ENCODE results near the gene ANO7.

ANO7 gene

GRCh38 chr2:241188361-241189092, at the start of gene ANO7:
Gene ANO7 (plus strand): TSS chr2:241188677. CDS start chr2:241190064, 1,387 bp downstream.
- DNase-seq (ENCODE audit: low spot score): no peak

GRCh38 chr2:241139531-241140444, 48.7 kb upstream of the ANO7 start:
- DNase-seq (ENCODE audit: low spot score): no peak

GRCh38 chr2:241140445-241140840, 48.0 kb upstream of the ANO7 start:
- no peak for DNase-seq (ENCODE audit: low spot score)

GRCh38 chr2:241141214-241141770, 47.2 kb upstream of the ANO7 start:
- no peak for DNase-seq (ENCODE audit: low spot score)

DNA sequence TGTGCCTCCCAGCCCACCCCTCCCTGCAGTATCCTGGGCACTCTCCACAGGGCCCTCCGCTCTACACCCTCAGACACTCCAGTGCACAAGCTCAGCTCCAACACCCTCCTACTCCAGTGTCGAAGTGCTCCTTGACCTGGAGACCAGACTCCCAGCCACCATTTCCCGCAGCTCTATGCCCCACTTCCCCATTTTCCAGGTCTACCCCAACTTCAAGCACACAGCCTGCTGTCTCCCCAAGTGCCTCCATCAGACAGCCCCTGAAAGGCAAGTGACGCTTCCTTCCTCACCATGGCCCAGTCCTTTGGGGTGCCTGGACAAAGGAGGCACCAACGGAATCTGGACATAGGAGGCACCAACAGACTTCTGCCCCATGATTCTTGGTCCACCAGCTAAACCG, 46.4 kb upstream of the ANO7 start:
- no peak for DNase-seq (ENCODE audit: low spot score)

DNA sequence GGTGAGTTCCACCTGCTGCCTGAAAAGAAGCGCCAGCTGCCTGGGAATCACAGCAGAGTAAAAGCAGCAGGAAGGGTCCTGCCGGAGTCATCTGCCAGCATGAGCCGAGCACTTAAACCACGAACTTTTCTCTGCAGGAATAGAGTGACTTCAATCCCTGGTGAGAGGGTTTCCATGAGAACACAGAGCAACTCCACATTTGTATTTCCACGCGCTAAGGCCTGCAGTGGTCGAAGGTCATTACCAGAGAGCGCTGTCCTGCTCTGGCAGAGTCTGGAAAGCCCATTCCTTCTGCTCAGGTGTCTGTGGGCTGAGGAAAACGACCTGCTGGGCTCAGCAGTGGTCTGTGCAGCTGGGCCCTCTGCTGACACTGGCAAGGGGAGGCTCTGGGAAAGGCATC, 45.9 kb upstream of the ANO7 start:
- no peak for DNase-seq (ENCODE audit: low spot score)

DNA sequence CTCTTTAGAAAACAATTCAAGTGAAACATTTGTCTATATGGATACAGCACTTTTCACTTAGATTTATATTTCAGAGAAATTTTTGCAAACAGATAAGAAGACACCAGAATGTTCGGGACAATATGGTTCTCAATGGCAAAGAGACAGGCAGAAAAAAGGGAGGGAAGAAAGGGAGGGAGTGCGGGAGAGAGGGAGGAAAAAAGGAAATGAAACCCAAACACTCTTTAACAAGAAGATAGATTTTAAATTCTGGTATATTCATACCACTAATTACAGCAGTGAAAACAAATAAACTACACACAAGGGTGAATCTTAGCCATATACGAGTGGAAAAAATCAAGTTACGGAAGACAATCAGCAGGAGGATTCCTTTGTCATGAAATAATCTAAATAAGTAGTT, 42.2 kb upstream of the ANO7 start:
- no peak for DNase-seq (ENCODE audit: low spot score)

GRCh38 chr2:241147336-241147735, 41.1 kb upstream of the ANO7 start:
- DNase-seq (ENCODE audit: low spot score): no peak

DNA sequence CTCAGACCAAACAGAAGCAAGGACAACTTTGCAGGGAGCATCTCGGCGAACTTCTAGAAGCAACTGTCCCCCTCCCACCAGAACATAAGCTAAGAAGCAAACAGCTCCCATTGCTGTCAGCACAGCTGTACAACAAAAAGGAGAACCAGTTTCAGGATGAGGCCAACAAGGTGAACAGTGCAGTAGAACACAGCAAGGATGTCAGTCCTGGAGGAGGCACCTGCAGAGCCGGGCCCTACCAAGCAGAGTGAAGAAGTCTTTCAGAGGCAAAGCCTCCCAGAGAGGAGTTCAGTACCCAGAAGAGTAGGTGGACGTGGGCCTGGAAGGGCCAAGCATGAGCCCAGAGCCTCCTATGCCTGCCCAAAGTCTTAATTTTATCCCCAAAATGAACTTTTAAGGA, 40.2 kb upstream of the ANO7 start:
- no peak for DNase-seq (ENCODE audit: low spot score)

DNA sequence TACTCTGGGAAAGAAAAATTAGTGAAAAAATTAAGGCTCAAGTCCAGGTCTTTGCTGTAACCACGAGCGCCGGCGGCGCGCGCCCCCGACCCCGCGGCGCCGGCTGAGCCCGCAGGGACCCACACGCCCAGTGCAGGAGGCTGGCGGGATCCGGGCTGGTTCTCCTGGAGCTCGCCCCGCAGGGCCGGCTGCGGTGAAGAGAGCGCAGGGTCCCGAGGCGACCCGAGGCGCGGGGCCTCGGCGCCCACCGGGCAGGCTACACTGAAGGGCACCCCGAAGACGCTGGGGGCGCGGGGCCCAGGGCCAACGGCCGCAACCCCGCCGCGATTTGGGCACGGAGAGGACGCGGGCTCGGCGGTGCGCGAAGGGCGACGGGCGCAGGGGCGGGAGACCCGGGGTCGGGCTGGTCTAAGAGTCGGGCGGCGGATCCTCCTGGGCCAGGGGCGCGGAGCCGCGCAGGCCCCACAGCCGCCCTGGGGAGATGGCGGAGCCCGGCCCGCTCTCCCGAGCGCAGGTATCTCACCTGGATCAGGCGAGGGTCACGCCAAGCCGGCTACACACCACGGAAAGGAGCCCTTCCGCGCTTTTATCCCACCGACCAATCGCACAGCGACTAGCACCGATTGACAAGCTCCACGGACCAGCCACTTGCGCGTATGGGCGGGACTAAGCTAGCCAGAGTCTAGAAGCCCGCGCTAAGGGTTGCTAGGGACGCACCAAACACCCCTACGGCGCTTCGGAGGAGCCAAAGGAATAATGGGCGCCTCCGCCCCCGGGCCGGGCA, 39.4 kb upstream of the ANO7 start, which contains the start of gene PASK:
TSS of gene PASK (minus strand) at position 582 of the 784 bp plus-strand sequence. CDS start 6,440 bp downstream, outside the sequence.
- peak; percentile 94 for DNase-seq (ENCODE audit: low spot score)

DNA sequence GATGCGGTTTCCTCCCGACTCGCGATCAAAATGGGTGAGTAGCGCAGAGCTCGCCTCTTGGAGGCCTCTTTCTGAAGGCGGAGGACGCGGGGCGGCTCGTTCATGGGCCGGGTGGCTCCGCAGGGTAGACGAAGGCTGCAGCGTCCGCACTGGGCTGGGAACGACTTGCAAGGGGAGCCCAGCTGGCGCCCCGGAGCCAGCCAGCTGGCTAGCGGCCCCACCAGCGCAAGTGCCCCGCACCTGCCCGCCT, 38.9 kb upstream of the ANO7 start:
- no peak for DNase-seq (ENCODE audit: low spot score)

DNA sequence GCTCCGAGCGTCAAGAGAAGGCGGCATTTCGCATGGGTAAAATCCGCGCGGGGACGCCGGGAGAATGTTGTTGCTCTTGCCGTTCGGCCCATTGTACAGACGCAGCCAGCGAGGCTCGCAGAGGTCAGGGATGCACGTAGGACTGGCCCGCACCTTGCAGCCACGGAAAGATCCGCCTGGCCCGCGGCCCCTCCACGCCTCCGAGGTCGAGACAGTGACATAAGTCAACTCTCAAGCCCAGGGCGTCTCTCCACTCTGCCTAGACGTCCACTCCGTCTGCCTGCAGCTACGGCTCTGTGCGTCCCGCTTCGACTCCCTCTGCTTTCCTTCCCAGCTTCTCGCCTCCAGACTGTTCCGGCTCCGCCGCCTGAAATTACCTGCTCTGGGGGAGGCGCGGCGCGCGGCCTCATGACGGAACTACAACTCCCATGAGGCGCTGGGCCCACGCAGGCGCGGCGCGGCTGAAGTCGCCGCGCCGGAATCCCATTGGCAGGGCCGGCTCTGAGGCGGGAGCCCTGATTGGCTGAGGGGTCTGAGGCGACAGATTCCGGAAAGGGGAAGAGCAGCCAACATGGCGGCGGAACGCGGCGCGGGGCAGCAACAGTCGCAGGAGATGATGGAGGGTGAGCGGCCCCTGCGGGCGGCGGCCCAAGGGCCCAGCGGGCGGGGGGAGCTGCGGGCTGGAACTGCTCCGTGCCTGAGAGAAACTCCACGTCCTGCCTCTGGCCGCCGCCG, 38.4 kb upstream of the ANO7 start, which contains the start of gene PPP1R7:
TSS of gene PPP1R7 (plus strand) at position 543 of the 735 bp plus-strand sequence. CDS start at position 572, 29 bp downstream.
- peak; percentile 94 for DNase-seq (ENCODE audit: low spot score)

DNA sequence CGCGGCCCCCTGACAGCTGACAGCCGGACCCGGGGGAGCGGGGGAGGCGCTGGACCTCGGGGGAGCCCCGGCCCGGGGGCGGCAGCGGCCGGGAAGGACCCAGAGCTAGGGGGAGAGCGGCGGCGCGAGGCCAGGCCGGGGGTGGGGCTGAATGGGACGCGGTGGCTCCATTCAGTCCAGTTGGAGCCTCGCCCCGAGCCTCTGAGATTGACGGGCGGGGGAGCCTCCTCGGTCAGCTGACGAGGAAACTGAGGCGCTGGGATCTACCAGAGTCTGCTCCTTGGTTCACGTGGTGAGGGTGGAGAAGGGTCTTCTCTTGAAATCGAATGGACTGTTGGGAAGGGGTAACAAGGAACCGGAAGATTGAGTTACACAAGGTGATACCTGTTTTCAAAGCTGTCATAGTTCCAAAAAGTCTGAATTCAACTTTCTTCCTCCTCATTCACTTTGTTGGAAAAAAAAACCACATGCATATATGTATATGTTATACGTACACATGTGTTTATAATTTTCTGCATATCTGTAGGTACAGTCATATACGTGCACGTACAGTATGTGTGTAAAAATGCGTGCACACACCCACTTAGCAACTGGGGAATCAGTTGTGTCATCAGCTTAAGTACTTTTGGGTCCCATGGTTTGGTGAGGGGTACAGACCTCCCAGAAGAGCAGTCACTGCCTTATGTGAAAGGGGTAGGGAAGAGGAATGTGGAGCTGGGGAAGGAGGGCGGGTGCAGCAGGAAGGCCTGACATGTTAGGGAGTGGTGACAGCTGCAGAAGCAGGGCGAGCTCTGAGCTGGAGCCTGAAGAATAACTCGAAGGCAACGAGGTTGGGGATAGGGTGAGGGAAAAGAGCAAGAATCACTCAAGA, 37.6 kb upstream of the ANO7 start:
- no peak for DNase-seq (ENCODE audit: low spot score)

DNA sequence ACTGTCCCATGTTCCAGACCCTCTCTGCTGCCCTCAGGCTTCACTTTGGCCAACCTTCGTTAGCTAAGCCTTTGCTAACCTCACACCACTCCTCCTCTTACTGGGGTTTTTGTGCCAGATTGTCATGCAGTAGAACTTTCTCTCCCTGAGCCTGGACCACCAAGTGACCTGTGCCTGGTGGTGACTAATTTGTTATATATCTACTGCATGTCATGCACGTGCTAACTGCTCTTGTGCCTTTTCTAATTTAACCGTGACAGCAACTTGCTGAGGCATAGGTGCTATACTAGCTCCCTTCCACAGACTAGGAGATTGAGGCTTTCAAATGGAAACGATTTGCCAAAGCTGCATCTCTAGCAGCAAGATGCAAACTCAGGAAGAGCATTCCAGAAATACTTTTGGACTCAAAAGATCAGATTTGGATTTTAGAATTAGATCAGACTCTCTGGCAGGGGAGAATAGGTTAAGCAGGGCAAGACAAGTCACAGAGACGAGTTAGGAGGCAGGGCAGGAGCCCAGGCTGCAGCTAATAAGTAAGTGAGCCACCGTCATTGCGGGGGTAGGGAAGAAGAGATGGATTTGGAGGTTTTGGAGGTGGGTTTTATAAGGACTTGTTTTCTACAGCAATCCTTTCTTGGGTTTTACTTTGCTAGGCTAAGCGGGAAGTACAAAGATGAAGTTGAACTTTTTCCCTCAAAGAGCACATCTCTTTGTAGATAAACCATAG, 36.4 kb upstream of the ANO7 start:
- peak; percentile 53 for DNase-seq (ENCODE audit: low spot score)

DNA sequence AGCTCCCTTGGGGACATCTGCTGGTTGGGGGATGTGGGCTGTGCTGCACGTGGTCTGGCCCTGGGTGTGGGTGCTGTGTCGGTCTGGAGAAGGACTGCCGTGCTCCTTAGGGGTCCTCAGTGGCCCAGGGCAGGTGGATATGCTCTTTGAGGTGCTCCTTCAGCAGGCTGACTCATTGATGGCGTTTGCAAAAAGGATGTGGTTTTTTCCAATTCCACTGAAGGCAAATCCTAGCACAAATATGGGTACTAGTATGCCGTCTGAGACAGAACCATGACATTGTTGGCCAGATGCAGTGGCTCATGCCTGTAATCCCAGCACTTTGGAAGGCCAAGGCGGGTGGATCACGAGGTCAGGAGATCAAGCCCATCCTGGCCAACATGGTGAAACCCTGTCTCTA, 34.9 kb upstream of the ANO7 start:
- DNase-seq (ENCODE audit: low spot score): no peak

DNA sequence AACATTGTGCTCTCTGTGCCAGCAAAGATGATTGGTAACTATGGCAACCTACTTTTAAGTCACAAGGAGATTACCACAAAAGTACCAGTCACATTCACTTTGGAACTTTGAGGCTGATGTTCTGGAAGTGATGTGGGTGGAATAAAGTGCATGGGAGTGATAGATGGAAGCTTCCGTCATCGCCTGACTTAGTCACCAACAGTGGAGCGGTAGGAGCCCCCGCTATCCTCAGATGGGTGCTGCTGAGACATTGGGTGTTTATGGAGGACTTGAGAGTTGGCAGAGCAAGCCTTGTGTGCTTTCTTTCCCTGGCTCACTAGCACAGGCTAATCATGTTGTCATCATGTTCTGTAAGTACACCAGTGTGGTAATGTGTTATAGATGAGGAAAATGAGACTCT, 33.6 kb upstream of the ANO7 start:
- peak; percentile 88 for DNase-seq (ENCODE audit: low spot score)

DNA sequence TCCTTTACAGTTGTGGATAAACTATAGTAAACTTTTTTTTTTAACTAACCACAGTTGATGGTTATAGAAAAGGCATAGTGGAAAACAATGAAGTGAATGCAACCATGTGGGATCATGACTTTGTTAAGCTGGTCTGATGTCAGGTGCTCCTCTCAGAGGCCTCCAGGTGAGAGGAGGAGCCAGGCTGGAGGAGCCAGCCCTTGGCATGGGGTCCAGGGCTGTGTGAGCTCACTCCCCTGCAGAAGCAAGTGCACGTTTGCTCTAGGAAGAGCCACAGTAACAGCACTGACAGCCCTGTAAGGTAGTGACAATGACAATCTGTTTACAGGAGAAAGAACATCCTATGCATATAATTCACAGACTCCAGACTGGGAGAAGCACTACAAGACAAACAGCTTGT, 32.5 kb upstream of the ANO7 start:
- no peak for DNase-seq (ENCODE audit: low spot score)

DNA sequence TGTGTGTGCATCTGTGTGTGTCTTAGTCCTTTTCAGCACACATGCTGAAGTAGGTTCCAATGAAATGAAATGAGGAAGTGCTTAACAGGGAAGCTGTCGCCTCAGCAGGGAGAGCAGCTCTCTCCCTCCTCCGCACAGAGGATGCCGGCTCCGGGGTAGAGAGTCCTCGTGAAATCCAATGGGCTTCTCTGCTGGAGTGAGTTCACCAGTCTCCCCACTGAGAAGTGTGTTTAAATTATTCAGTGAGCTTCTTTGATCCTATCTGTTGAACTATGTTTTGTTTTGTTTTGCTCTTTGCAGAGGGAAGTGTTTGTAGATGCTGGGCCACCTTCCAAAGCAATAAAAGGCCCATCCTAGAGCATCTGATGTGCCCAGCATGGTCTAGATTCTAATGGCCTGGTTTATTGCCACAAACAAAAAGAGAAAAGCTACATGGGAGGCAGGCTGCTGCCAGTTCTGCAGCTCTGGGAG, 31.5 kb upstream of the ANO7 start:
- no peak for DNase-seq (ENCODE audit: low spot score)

DNA sequence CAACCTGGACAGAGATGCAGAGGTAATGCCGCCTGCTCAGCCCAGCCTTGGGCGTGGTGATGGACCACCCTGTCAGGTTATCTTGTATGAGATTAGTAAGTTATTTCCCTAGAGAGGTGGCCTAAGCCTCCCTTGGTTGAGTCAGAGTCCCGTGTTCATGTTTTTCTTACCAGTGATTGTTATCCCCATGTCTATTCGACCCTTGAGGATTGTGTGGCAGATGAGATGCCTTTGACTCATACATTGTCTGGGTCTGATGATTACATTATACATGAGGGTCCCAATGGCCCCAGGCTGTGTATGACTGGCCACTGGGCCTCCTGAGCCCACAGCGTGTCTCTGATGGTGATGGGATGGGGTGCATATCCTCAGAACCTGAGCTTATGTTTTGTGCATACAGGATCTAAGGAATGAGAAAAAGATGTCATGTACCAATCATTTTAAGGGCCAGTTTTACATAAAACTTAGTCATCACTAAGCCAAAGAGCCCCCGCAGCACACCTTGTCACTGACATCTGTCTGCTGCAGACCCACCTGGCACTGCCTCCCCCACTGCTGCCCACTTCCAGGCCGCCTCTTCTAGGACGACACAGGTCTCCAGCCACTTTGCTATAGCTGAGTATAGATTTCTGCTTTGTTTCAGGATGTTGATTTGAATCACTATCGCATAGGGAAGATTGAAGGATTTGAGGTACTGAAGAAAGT, 30.5 kb upstream of the ANO7 start:
- DNase-seq (ENCODE audit: low spot score): no peak
